ENCODE measurements around the gene ATP2B3.

GRCh38 chrX:153569475-153569874 lies 52.0 kb downstream of the ATP2B3 start:
- TF ChIP-seq CTCF (IDR thresholded peaks at IDR 0.05), result no peak
- TF ChIP-seq POLR2A (IDR thresholded peaks at IDR 0.05), result no peak
